Measurements from ENCODE around the gene DGKZ.
A peak's percentile ranks its signal among the peaks of the same experiment; 100 is the strongest.
"Not testable (repeated sequence)": the region's sequence is repeated elsewhere in the genome, so short reads cannot be mapped to it uniquely, and the experiment has no call there.

Gene DGKZ

DNA sequence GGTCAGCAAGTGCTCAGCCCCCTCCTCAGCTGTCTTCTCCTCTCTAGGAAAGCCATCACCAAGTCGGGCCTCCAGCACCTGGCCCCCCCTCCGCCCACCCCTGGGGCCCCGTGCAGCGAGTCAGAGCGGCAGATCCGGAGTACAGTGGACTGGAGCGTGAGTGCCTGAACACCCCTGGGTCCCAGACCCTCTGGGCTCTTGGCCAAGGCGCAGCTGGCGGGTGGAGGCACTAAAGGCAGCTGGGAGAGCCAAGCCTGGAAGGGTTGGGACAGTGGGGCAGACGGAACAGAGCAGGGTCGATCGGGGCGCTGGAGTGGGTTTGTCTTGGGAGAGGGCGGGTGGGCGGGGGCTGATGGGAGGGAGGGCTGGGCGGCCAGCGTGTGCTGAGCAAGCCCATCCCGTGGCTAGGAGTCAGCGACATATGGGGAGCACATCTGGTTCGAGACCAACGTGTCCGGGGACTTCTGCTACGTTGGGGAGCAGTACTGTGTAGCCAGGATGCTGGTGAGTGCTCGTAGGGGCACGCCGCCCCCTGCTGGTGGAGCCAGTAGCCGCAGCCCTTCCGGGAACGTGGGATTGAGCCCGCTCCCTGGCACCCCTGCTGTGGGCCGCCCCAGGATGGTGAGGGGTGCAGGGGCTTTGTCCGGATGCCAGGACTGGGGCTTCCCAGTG is 20.1 kb downstream of the DGKZ start:
- Histone ChIP-seq H3K27me3 (replicated peaks) (no peaks in the 10 kb centered on the region), H3K27ac (no peak overlapping the region), H3K36me3 (replicated peaks) (peaks cover 23% of the 10 kb centered on the region), H3K4me3 (ENCODE audit: low read depth, low read length) (no peak overlapping the region)
- no peak for DNase-seq
- in situ Hi-C loops (cut with HindIII; ENCODE audit: low pct_ligation_motif_present, low sequenced_read_pairs): no loop called here
- TF ChIP-seq CTCF (IDR thresholded peaks at IDR 0.05; ENCODE audit: low read depth, low read length, missing control alignments): peak; percentile 91

- H3K4me3 ChIP-seq (ENCODE audit: low read depth, low read length): no peak overlapping the region
- H3K36me3 ChIP-seq (replicated peaks): peaks cover 28% of the 10 kb centered on the region
- no peak for TF ChIP-seq CTCF (IDR thresholded peaks at IDR 0.05; ENCODE audit: low read depth, low read length, missing control alignments)
- no peaks in the 10 kb centered on the region for H3K27me3 ChIP-seq (replicated peaks)
- DNase-seq: no peak
- in situ Hi-C loops (cut with HindIII; ENCODE audit: low pct_ligation_motif_present, low sequenced_read_pairs): no loop called here
- no peak overlapping the region for H3K27ac ChIP-seq
Observed at GRCh38 chr11:46367916-46368267, 20.6 kb downstream of the DGKZ start.

DNA sequence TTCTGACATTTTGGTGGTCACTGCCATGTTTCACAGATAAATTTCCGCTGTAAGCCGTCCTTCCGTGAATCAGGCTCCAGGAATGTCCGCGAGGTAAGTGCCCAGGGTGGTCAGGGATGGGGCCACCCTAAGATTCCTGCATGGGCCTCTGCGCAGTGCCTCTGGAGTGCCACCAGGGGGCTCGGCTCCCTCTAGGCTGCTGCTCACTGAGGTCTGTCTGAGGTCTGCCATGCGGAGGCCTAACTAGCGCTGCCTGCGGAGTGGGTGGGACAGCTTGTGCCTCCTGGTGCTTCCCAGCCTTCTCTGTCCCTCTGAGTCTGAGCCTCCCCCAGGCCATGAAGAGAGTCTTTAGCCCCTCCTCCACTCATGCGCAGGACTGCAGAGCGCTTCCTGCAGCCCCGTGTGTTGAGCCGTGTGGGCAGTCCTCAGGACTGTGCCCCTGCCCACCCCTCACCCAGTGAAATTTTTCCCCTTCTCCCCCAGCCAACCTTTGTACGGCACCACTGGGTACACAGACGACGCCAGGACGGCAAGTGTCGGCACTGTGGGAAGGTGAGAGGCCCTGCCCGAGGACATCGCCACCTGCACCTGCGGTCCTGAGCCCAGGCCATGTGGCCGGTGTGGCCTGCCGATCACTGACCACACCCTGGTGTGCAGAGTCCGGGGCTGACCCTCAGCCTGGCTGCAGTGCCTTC is 22.3 kb downstream of the DGKZ start:
- H3K27ac ChIP-seq: no peak overlapping the region
- in situ Hi-C loops (cut with HindIII; ENCODE audit: low pct_ligation_motif_present, low sequenced_read_pairs): no loop called here
- H3K27me3 ChIP-seq (replicated peaks): no peaks in the 10 kb centered on the region
- peak; percentile 97 for TF ChIP-seq CTCF (IDR thresholded peaks at IDR 0.05; ENCODE audit: low read depth, low read length, missing control alignments)
- H3K36me3 ChIP-seq (replicated peaks): peaks cover 34% of the 10 kb centered on the region
- DNase-seq: peak; percentile 63
- H3K4me3 ChIP-seq (ENCODE audit: low read depth, low read length): no peak overlapping the region

- Histone ChIP-seq H3K36me3 (replicated peaks) (peaks cover 41% of the 10 kb centered on the region), H3K27me3 (replicated peaks) (no peaks in the 10 kb centered on the region)
- TF ChIP-seq CTCF (IDR thresholded peaks at IDR 0.05; ENCODE audit: low read depth, low read length, missing control alignments): no peak
Observed at GRCh38 chr11:46370253-46370652, 23.0 kb downstream of the DGKZ start.

GRCh38 chr11:46371262-46371661 is 24.0 kb downstream of the DGKZ start:
- H3K27ac ChIP-seq; H3K27me3 ChIP-seq (replicated peaks); H3K4me3 ChIP-seq (ENCODE audit: low read depth, low read length); DNase-seq; in situ Hi-C loops (cut with HindIII; ENCODE audit: low pct_ligation_motif_present, low sequenced_read_pairs): not testable (repeated sequence)
- peaks cover 51% of the 10 kb centered on the region for H3K36me3 ChIP-seq (replicated peaks)

More at GRCh38 chr11:46370253-46370652, 23.0 kb downstream of the DGKZ start:
- H3K4me3 ChIP-seq (ENCODE audit: low read depth, low read length): no peak overlapping the region
- in situ Hi-C loops (cut with HindIII; ENCODE audit: low pct_ligation_motif_present, low sequenced_read_pairs): no loop called here
- H3K27ac ChIP-seq: no peak overlapping the region
- no peak for DNase-seq

DNA sequence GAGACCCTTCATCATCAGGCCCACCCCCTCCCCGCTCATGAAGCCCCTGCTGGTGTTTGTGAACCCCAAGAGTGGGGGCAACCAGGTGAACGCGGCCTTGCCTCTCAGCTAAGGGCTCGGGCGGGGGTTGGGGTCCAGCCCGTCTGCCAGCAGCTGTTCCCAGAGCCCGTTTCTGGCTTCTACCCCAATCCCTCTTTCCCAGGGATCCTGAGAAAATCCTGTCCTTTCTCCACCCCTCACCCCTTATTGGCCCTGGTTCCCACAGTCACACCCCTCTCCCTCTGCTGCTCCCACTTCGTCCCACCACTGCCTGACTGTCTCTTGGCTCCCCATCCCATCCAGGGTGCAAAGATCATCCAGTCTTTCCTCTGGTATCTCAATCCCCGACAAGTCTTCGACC is 24.8 kb downstream of the DGKZ start:
- H3K4me3 ChIP-seq (ENCODE audit: low read depth, low read length): no peak overlapping the region
- no peaks in the 10 kb centered on the region for H3K27me3 ChIP-seq (replicated peaks)
- no peak for DNase-seq
- no peak for TF ChIP-seq CTCF (IDR thresholded peaks at IDR 0.05; ENCODE audit: low read depth, low read length, missing control alignments)
- in situ Hi-C loops (cut with HindIII; ENCODE audit: low pct_ligation_motif_present, low sequenced_read_pairs): no loop called here
- peaks cover 56% of the 10 kb centered on the region for H3K36me3 ChIP-seq (replicated peaks)
- no peak overlapping the region for H3K27ac ChIP-seq

- H3K27ac ChIP-seq; H3K4me3 ChIP-seq (ENCODE audit: low read depth, low read length); H3K27me3 ChIP-seq (replicated peaks); DNase-seq; in situ Hi-C loops (cut with HindIII; ENCODE audit: low pct_ligation_motif_present, low sequenced_read_pairs): not testable (repeated sequence)
- H3K36me3 ChIP-seq (replicated peaks): peaks cover 58% of the 10 kb centered on the region
Observed at GRCh38 chr11:46372501-46372900, 25.2 kb downstream of the DGKZ start.
